HEK293 (cell line): ENCODE results near the gene CCT3.

Experiments used
- BCL11A ChIP-seq: fragments of 450-650 bp; formaldehyde crosslinking; IDR thresholded peaks from 2 replicates; pipeline ENCODE4 v1.5.1; 2016; ENCODE audit warnings: low read depth, missing biosample characterization, missing genetic modification characterization
- BCL11B ChIP-seq: fragments of 450-650 bp; formaldehyde crosslinking; IDR thresholded peaks from 2 replicates; pipeline ENCODE4 v1.5.1; 2016; ENCODE audit warnings: low read depth, missing biosample characterization, missing genetic modification characterization
- CTCF ChIP-seq: fragments of 450-650 bp; formaldehyde crosslinking; IDR thresholded peaks from 2 replicates; pipeline ENCODE4 v1.5.1; 2016; ENCODE audit warnings: missing biosample characterization, missing genetic modification characterization
- OSR2 ChIP-seq: fragments of 450-650 bp; formaldehyde crosslinking; IDR thresholded peaks from 2 replicates; pipeline ENCODE4 v1.5.1; 2016; ENCODE audit warnings: missing biosample characterization, missing genetic modification characterization
- PRDM4 ChIP-seq: fragments of 450-650 bp; formaldehyde crosslinking; IDR thresholded peaks from 2 replicates; pipeline ENCODE4 v1.5.1; 2017; ENCODE audit warnings: missing biosample characterization, missing genetic modification characterization
- REPIN1 ChIP-seq: fragments of 450-650 bp; formaldehyde crosslinking; IDR thresholded peaks from 2 replicates; pipeline ENCODE4 v1.5.1; 2017; ENCODE audit warnings: missing biosample characterization, missing genetic modification characterization, low read depth
- TF ChIP-seq, protein P1 (sequence below): fragments of 450-650 bp; formaldehyde crosslinking; IDR thresholded peaks from 2 replicates; pipeline ENCODE4 v1.5.1; 2016; ENCODE audit warnings: missing biosample characterization, missing genetic modification characterization

DNA sequence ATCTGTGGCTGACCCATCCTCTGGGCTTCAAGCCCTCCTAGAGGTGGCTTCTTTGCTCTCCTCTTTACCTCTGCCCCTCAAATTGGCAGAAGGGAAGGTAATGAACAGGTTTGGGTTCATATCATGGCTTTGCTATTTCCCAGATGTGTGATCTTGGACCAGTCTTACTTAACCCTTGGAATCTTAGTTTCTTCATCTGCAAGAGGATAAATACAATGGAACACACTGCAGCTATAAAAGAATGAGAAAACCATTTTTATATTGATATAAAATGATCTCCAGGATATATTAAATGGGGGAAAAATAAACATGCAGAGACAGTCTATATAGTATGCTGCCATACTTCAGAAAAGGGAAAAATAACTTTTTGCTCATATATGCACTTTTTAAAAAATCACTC is 48.2 kb downstream of the CCT3 start:
- TF ChIP-seq, protein P1, sequence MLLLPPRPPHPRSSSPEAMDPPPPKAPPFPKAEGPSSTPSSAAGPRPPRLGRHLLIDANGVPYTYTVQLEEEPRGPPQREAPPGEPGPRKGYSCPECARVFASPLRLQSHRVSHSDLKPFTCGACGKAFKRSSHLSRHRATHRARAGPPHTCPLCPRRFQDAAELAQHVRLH (tag by site-specific recombination): no peak
- no peak for TF ChIP-seq REPIN1 (tag by site-specific recombination)
- TF ChIP-seq BCL11B (tag by site-specific recombination): no peak
- no peak for TF ChIP-seq PRDM4 (tag by site-specific recombination)
- no peak for TF ChIP-seq CTCF (tag by site-specific recombination)
- TF ChIP-seq BCL11A (tag by site-specific recombination): no peak
- no peak for TF ChIP-seq OSR2 (tag by site-specific recombination)
